ENCODE data around the gene LAMP5.

- TF ChIP-seq POLR2A (IDR thresholded peaks at IDR 0.05; ENCODE audit: low read length) = no peak
- no peak for TF ChIP-seq GATA1 (IDR thresholded peaks at IDR 0.05; ENCODE audit: low read depth, low read length)
These were observed 3.5 kb upstream of the LAMP5 start for GRCh38 chr20:9510911-9511310.

All from erythroblast (primary cell).